Type B pancreatic cell (in vitro differentiated cells): ENCODE results near the gene NOD2. TPM values are rescaled to one million over a fixed set of nuclear protein-coding genes. Genes with fewer than 3 reads are reported as not detected.
A peak's percentile ranks its signal among the peaks of the same experiment; 100 is the strongest.

Source experiments
- DNase-seq: peaks from one replicate; pipeline ENCODE4 v3.0.0; 2021; ENCODE audit warnings: mixed read lengths; ENCODE audit not compliant: unreplicated experiment; ENCODE audit errors: extremely low spot score
- H3K27ac Mint-ChIP-seq: 2 replicates; pipeline ENCODE4 v1.8.0; 2021; ENCODE audit warnings: mild to moderate bottlenecking, mixed read lengths
- H3K27me3 Mint-ChIP-seq: 2 replicates; pipeline ENCODE4 v1.8.0; 2021; ENCODE audit warnings: mixed read lengths
- H3K36me3 Mint-ChIP-seq: 2 replicates; pipeline ENCODE4 v1.8.0; 2021; ENCODE audit warnings: mixed read lengths
- H3K4me1 Mint-ChIP-seq: one replicate; pipeline ENCODE4 v1.8.0; 2021; ENCODE audit warnings: mixed read lengths; ENCODE audit not compliant: unreplicated experiment
- H3K4me3 Mint-ChIP-seq: 2 replicates; pipeline ENCODE4 v1.8.0; 2021; ENCODE audit warnings: mild to moderate bottlenecking, mixed read lengths
- H3K9me3 Mint-ChIP-seq: 2 replicates; pipeline ENCODE4 v1.8.0; 2021; ENCODE audit warnings: mixed read lengths
- total RNA-seq: library from RNA; stranded (reverse); gene quantifications from 2 replicates; pipeline ENCODE4 v1.2.1, GENCODE V29; 2021; ENCODE audit warnings: low replicate concordance
- TF ChIP-seq, protein P1 (sequence below): fragments of 200-600 bp; sonication (generic); conservative IDR thresholded peaks from 2 replicates; pipeline ENCODE4 v1.5.0; 2021; ENCODE audit warnings: antibody characterized with exemption, mild to moderate bottlenecking

Gene NOD2
- total RNA-seq, 1 donor from 2014 or later, result 0.31 TPM

DNA sequence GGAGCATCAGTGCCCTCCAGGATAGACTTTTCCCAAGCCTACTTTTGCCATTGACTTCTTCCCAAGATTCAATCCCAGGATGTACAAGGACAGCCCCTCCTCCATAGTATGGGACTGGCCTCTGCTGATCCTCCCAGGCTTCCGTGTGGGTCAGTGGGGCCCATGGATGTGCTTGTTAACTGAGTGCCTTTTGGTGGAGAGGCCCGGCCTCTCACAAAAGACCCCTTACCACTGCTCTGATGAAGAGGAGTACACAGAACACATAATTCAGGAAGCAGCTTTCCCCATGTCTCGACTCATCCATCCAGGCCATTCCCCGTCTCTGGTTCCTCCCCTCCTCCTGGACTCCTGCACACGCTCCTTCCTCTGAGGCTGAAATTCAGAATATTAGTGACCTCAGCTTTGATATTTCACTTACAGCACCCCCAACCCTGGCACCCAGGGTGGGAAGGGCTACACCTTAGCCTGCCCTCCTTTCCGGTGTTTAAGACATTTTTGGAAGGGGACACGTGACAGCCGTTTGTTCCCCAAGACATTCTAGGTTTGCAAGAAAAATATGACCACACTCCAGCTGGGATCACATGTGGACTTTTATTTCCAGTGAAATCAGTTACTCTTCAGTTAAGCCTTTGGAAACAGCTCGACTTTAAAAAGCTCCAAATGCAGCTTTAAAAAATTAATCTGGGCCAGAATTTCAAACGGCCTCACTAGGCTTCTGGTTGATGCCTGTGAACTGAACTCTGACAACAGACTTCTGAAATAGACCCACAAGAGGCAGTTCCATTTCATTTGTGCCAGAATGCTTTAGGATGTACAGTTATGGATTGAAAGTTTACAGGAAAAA, 38.8 kb downstream of the NOD2 start:
- no peak overlapping the region for H3K4me3 Mint-ChIP-seq
- no peak for DNase-seq

DNA sequence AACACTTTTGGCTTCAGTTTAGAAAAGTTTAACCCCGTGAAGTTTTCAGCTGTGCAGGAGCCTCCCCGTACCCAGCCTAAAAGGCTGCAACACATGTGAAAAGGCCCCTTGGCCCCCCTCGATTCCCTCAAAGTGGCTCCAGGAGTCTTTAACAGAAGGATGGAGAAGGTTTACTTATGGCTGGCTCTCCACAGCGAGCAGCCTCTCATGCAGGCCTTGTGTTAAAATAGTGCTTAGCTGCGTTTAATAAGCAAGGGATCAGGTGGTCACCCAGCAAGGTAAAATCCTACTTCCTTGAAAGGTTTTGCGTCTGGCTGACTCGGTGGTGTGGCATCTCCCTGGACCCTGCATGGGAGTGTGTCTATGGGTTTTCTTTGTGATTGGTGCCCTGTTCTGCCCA, 40.1 kb downstream of the NOD2 start:
- no peak for DNase-seq
- H3K27me3 Mint-ChIP-seq, result peaks cover 29% of the 10 kb centered on the region
- H3K36me3 Mint-ChIP-seq, result no peaks in the 10 kb centered on the region
- H3K4me1 Mint-ChIP-seq, result peaks cover 9% of the 10 kb centered on the region
- TF ChIP-seq, protein P1, sequence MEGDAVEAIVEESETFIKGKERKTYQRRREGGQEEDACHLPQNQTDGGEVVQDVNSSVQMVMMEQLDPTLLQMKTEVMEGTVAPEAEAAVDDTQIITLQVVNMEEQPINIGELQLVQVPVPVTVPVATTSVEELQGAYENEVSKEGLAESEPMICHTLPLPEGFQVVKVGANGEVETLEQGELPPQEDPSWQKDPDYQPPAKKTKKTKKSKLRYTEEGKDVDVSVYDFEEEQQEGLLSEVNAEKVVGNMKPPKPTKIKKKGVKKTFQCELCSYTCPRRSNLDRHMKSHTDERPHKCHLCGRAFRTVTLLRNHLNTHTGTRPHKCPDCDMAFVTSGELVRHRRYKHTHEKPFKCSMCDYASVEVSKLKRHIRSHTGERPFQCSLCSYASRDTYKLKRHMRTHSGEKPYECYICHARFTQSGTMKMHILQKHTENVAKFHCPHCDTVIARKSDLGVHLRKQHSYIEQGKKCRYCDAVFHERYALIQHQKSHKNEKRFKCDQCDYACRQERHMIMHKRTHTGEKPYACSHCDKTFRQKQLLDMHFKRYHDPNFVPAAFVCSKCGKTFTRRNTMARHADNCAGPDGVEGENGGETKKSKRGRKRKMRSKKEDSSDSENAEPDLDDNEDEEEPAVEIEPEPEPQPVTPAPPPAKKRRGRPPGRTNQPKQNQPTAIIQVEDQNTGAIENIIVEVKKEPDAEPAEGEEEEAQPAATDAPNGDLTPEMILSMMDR, result no peak
- no peak overlapping the region for H3K27ac Mint-ChIP-seq
- H3K9me3 Mint-ChIP-seq, result peaks cover 6% of the 10 kb centered on the region
- no peak overlapping the region for H3K4me3 Mint-ChIP-seq

More for the DNA sequence above, 38.8 kb downstream of the NOD2 start:
- H3K36me3 Mint-ChIP-seq, result no peaks in the 10 kb centered on the region
- TF ChIP-seq, protein P1, result no peak
- H3K27ac Mint-ChIP-seq, result no peak overlapping the region
- H3K9me3 Mint-ChIP-seq, result peaks cover 6% of the 10 kb centered on the region
- H3K27me3 Mint-ChIP-seq, result peaks cover 17% of the 10 kb centered on the region
- peaks cover 7% of the 10 kb centered on the region for H3K4me1 Mint-ChIP-seq

DNA sequence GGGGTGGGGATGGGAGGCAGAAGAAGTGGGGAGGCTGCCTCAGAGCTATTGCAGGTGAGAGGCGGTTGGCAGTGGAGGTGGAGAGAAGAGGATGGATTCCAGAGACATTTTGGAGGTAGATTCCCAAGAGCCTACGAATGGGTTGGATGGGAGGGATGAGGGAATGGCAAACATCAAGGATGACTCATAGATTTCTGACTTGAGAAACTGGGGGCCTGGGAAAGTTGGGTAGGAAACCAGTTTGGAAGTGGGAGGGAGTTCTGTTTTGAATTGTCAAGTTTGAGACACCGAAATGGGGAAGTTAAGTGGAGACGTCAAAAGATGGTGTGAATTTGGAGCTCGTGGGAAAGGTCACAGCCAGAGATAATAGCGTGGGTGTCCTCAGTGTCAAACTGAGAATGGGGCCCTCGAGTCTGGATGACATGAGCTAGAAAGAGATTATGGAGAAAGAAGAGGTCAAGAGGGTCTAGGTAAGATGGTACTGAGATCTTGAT, 42.3 kb downstream of the NOD2 start:
- H3K36me3 Mint-ChIP-seq, result no peaks in the 10 kb centered on the region
- H3K4me3 Mint-ChIP-seq, result no peak overlapping the region
- peaks cover 12% of the 10 kb centered on the region for H3K4me1 Mint-ChIP-seq
- H3K9me3 Mint-ChIP-seq, result peaks cover 6% of the 10 kb centered on the region
- no peak overlapping the region for H3K27ac Mint-ChIP-seq
- DNase-seq, result no peak
- TF ChIP-seq, protein P1, result no peak
- peaks cover 29% of the 10 kb centered on the region for H3K27me3 Mint-ChIP-seq

DNA sequence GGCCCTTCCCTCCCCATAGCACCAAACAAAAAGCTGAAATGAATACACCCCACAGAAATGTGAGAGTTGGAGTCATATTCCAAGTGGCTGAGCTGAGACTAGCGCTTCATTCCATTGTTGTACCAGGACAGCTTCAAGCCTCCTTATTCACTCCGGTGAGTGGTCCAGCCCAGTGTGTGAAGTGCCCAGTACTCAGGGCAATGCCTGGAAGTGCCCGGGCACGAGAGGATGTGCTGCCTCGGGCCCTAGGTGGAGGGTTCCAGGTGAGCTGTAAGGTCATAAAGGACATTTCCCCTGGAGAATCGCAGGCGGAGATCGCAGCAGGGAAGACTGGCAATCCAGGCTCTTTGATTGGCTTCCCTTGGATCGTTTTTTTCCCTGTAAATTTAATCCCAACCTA, 43.0 kb downstream of the NOD2 start:
- Mint-ChIP-seq H3K4me1 (peaks cover 18% of the 10 kb centered on the region), H3K27me3 (peaks cover 29% of the 10 kb centered on the region), H3K9me3 (peaks cover 6% of the 10 kb centered on the region), H3K36me3 (no peaks in the 10 kb centered on the region), H3K4me3 (no peak overlapping the region), H3K27ac (no peak overlapping the region)
- TF ChIP-seq, protein P1, result no peak
- DNase-seq, result no peak

DNA sequence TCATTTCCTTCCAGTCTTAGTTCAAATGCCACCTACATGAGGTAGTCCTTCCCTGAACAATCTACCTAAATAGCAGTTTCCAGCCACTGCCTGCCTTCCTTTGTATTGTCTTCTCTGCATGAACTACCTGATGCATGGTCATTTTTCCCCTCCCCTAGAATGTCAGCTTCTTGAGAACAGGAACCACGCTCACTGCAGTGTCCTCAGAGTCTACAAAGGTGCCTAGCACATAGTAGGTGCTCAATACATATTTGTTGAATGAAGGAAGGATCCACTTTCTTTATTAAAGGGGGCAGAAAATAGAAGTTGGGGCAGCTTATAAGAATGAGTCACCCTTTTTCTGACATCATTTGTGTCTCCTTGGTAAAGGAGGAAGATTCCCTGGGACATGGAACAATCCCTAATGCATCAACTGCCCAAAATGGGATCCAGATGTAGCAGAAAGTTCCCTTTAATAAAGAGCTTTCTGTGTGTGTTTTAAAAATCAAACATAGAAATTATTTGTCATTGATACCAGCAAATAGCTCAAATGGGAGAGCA, 44.1 kb downstream of the NOD2 start:
- DNase-seq, result no peak
- TF ChIP-seq, protein P1, result no peak
- Mint-ChIP-seq H3K27ac (peak overlapping the region; percentile 13), H3K9me3 (peaks cover 6% of the 10 kb centered on the region), H3K4me1 (peaks cover 16% of the 10 kb centered on the region), H3K4me3 (no peak overlapping the region), H3K36me3 (no peaks in the 10 kb centered on the region), H3K27me3 (peaks cover 29% of the 10 kb centered on the region)
